Suprapubic skin (tissue), 3 donors: ENCODE results near the gene PGA4.

ENCODE experiments used
- EP300 ChIP-seq: sonication (generic); formaldehyde crosslinking; IDR thresholded peaks from one replicate; pipeline ENCODE4 v1.6.1; 2017; ENCODE audit warnings: antibody characterized with exemption
- POLR2A ChIP-seq, 2 donors: fragments of 450-650 bp; IDR thresholded peaks; one replicate each; pipeline ENCODE4 v1.6.1; 2017; ENCODE audit warnings: antibody characterized with exemption in 2 of 2, mild to moderate bottlenecking in 2 of 2, moderate library complexity in 2 of 2
- TF ChIP-seq, protein P1 (sequence below), 2 donors: fragments of 200-600 bp in 1 of 2; fragments of 450-650 bp in 1 of 2; sonication (generic) in 1 of 2; IDR thresholded peaks; one replicate each; pipeline ENCODE4 v1.5.1; 2016 to 2019; ENCODE audit warnings: antibody characterized with exemption in 2 of 2, mild to moderate bottlenecking in 1 of 2, moderate library complexity in 1 of 2

DNA sequence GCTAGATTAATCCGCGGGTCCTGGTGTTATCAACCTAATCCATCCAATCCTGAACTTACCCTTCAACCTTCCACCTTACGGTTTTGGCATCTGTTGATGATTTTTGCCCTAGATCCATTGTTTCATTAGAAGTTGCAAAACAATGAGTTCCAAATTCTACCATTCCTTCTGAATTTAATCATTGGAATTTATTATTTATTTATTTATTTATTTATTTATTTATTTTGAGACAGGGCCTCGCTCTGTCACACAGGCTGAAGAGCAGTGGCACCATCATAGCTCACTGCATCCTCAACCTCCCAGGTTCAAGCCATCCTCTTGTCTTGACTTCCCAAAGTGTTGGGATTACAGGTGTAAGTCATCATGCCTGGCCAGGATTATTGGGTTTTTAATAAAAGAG is 40.7 kb upstream of the PGA4 start:
- TF ChIP-seq, protein P1, sequence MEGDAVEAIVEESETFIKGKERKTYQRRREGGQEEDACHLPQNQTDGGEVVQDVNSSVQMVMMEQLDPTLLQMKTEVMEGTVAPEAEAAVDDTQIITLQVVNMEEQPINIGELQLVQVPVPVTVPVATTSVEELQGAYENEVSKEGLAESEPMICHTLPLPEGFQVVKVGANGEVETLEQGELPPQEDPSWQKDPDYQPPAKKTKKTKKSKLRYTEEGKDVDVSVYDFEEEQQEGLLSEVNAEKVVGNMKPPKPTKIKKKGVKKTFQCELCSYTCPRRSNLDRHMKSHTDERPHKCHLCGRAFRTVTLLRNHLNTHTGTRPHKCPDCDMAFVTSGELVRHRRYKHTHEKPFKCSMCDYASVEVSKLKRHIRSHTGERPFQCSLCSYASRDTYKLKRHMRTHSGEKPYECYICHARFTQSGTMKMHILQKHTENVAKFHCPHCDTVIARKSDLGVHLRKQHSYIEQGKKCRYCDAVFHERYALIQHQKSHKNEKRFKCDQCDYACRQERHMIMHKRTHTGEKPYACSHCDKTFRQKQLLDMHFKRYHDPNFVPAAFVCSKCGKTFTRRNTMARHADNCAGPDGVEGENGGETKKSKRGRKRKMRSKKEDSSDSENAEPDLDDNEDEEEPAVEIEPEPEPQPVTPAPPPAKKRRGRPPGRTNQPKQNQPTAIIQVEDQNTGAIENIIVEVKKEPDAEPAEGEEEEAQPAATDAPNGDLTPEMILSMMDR (IDR thresholded peaks at IDR 0.05) = no peak
- TF ChIP-seq POLR2A (IDR thresholded peaks at IDR 0.05) = no peak
- TF ChIP-seq EP300 = no peak
